ENCODE data around the gene ABI3BP.

The ABI3BP gene

GRCh38 chr3:100781301-100781700 is 211.9 kb downstream of the ABI3BP start:
- Histone ChIP-seq H3K4me1 (ENCODE audit: insufficient read depth, low read length) (no peaks in the 10 kb centered on the region), H3K27me3 (ENCODE audit: insufficient read depth, low read length) (no peaks in the 10 kb centered on the region), H3K9me3 (ENCODE audit: low read length) (no peaks in the 10 kb centered on the region)

GRCh38 chr3:100780071-100780622 is 213.1 kb downstream of the ABI3BP start:
- Histone ChIP-seq H2AFZ (ENCODE audit: low read depth, low read length) (no peak overlapping the region), H3K36me3 (ENCODE audit: insufficient read depth, low read length) (no peaks in the 10 kb centered on the region), H3K4me1 (ENCODE audit: insufficient read depth, low read length) (no peaks in the 10 kb centered on the region)

More at GRCh38 chr3:100781301-100781700, 211.9 kb downstream of the ABI3BP start:
- Histone ChIP-seq H3K36me3 (ENCODE audit: insufficient read depth, low read length) (no peaks in the 10 kb centered on the region), H2AFZ (ENCODE audit: low read depth, low read length) (no peak overlapping the region), H3K4me3 (ENCODE audit: low read length) (no peak overlapping the region)

GRCh38 chr3:100779480-100779879 is 213.7 kb downstream of the ABI3BP start:
- Histone ChIP-seq H3K4me1 (ENCODE audit: insufficient read depth, low read length) (no peaks in the 10 kb centered on the region), H3K27me3 (ENCODE audit: insufficient read depth, low read length) (no peaks in the 10 kb centered on the region), H3K9me3 (ENCODE audit: low read length) (no peaks in the 10 kb centered on the region), H2AFZ (ENCODE audit: low read depth, low read length) (no peak overlapping the region), H3K4me3 (ENCODE audit: low read length) (no peak overlapping the region), H3K36me3 (ENCODE audit: insufficient read depth, low read length) (no peaks in the 10 kb centered on the region)

More at GRCh38 chr3:100780071-100780622, 213.1 kb downstream of the ABI3BP start:
- Histone ChIP-seq H3K27me3 (ENCODE audit: insufficient read depth, low read length) (no peaks in the 10 kb centered on the region), H3K9me3 (ENCODE audit: low read length) (no peaks in the 10 kb centered on the region), H3K4me3 (ENCODE audit: low read length) (no peak overlapping the region)

GRCh38 chr3:100777271-100777670 is 215.9 kb downstream of the ABI3BP start:
- no peaks in the 10 kb centered on the region for H3K4me1 ChIP-seq (ENCODE audit: insufficient read depth, low read length)
- no peaks in the 10 kb centered on the region for H3K9me3 ChIP-seq (ENCODE audit: low read length)
- H3K36me3 ChIP-seq (ENCODE audit: insufficient read depth, low read length), result no peaks in the 10 kb centered on the region
- no peak overlapping the region for H3K4me3 ChIP-seq (ENCODE audit: low read length)
- no peak overlapping the region for H2AFZ ChIP-seq (ENCODE audit: low read depth, low read length)
- no peaks in the 10 kb centered on the region for H3K27me3 ChIP-seq (ENCODE audit: insufficient read depth, low read length)

GRCh38 chr3:100776746-100777145 is 216.5 kb downstream of the ABI3BP start:
- no peaks in the 10 kb centered on the region for H3K4me1 ChIP-seq (ENCODE audit: insufficient read depth, low read length)
- H3K9me3 ChIP-seq (ENCODE audit: low read length), result no peaks in the 10 kb centered on the region
- H3K27me3 ChIP-seq (ENCODE audit: insufficient read depth, low read length), result no peaks in the 10 kb centered on the region
- no peak overlapping the region for H3K4me3 ChIP-seq (ENCODE audit: low read length)
- H2AFZ ChIP-seq (ENCODE audit: low read depth, low read length), result no peak overlapping the region
- no peaks in the 10 kb centered on the region for H3K36me3 ChIP-seq (ENCODE audit: insufficient read depth, low read length)

- Histone ChIP-seq H2AFZ (ENCODE audit: low read depth, low read length) (no peak overlapping the region), H3K4me1 (ENCODE audit: insufficient read depth, low read length) (no peaks in the 10 kb centered on the region), H3K4me3 (ENCODE audit: low read length) (no peak overlapping the region), H3K9me3 (ENCODE audit: low read length) (no peaks in the 10 kb centered on the region), H3K36me3 (ENCODE audit: insufficient read depth, low read length) (no peaks in the 10 kb centered on the region), H3K27me3 (ENCODE audit: insufficient read depth, low read length) (no peaks in the 10 kb centered on the region)
Measured at GRCh38 chr3:100776097-100776729, 217.0 kb downstream of the ABI3BP start.

- Histone ChIP-seq H3K4me1 (ENCODE audit: insufficient read depth, low read length) (no peaks in the 10 kb centered on the region), H3K4me3 (ENCODE audit: low read length) (no peak overlapping the region), H3K9me3 (ENCODE audit: low read length) (no peaks in the 10 kb centered on the region), H3K27me3 (ENCODE audit: insufficient read depth, low read length) (no peaks in the 10 kb centered on the region), H2AFZ (ENCODE audit: low read depth, low read length) (no peak overlapping the region), H3K36me3 (ENCODE audit: insufficient read depth, low read length) (no peaks in the 10 kb centered on the region)
Measured at GRCh38 chr3:100775669-100776068, 217.6 kb downstream of the ABI3BP start.

GRCh38 chr3:100775226-100775625 is 218.0 kb downstream of the ABI3BP start:
- Histone ChIP-seq H3K4me1 (ENCODE audit: insufficient read depth, low read length) (no peaks in the 10 kb centered on the region), H3K36me3 (ENCODE audit: insufficient read depth, low read length) (no peaks in the 10 kb centered on the region), H3K9me3 (ENCODE audit: low read length) (no peaks in the 10 kb centered on the region), H3K4me3 (ENCODE audit: low read length) (no peak overlapping the region), H2AFZ (ENCODE audit: low read depth, low read length) (no peak overlapping the region), H3K27me3 (ENCODE audit: insufficient read depth, low read length) (no peaks in the 10 kb centered on the region)

GRCh38 chr3:100769693-100770092 is 223.5 kb downstream of the ABI3BP start:
- H3K9me3 ChIP-seq (ENCODE audit: low read length), result no peaks in the 10 kb centered on the region
- H3K36me3 ChIP-seq (ENCODE audit: insufficient read depth, low read length), result no peaks in the 10 kb centered on the region
- H2AFZ ChIP-seq (ENCODE audit: low read depth, low read length), result no peak overlapping the region
- no peaks in the 10 kb centered on the region for H3K27me3 ChIP-seq (ENCODE audit: insufficient read depth, low read length)
- no peak overlapping the region for H3K4me3 ChIP-seq (ENCODE audit: low read length)
- no peaks in the 10 kb centered on the region for H3K4me1 ChIP-seq (ENCODE audit: insufficient read depth, low read length)

- Histone ChIP-seq H3K27me3 (ENCODE audit: insufficient read depth, low read length) (no peaks in the 10 kb centered on the region), H2AFZ (ENCODE audit: low read depth, low read length) (no peak overlapping the region), H3K36me3 (ENCODE audit: insufficient read depth, low read length) (no peaks in the 10 kb centered on the region), H3K4me1 (ENCODE audit: insufficient read depth, low read length) (no peaks in the 10 kb centered on the region), H3K9me3 (ENCODE audit: low read length) (no peaks in the 10 kb centered on the region), H3K4me3 (ENCODE audit: low read length) (no peak overlapping the region)
Measured at GRCh38 chr3:100766069-100766468, 227.2 kb downstream of the ABI3BP start.

- H3K27me3 ChIP-seq (ENCODE audit: insufficient read depth, low read length), result no peaks in the 10 kb centered on the region
- H3K36me3 ChIP-seq (ENCODE audit: insufficient read depth, low read length), result no peaks in the 10 kb centered on the region
- no peaks in the 10 kb centered on the region for H3K4me1 ChIP-seq (ENCODE audit: insufficient read depth, low read length)
Measured at GRCh38 chr3:100765437-100765975, 227.7 kb downstream of the ABI3BP start.

GRCh38 chr3:100761951-100762350 is 231.3 kb downstream of the ABI3BP start:
- Histone ChIP-seq H3K36me3 (ENCODE audit: insufficient read depth, low read length) (no peaks in the 10 kb centered on the region), H3K4me3 (ENCODE audit: low read length) (no peak overlapping the region), H2AFZ (ENCODE audit: low read depth, low read length) (no peak overlapping the region), H3K4me1 (ENCODE audit: insufficient read depth, low read length) (no peaks in the 10 kb centered on the region), H3K27me3 (ENCODE audit: insufficient read depth, low read length) (no peaks in the 10 kb centered on the region), H3K9me3 (ENCODE audit: low read length) (no peaks in the 10 kb centered on the region)

More at GRCh38 chr3:100765437-100765975, 227.7 kb downstream of the ABI3BP start:
- Histone ChIP-seq H3K9me3 (ENCODE audit: low read length) (no peaks in the 10 kb centered on the region), H3K4me3 (ENCODE audit: low read length) (no peak overlapping the region), H2AFZ (ENCODE audit: low read depth, low read length) (no peak overlapping the region)

GRCh38 chr3:100761211-100761942 is 231.8 kb downstream of the ABI3BP start:
- Histone ChIP-seq H3K36me3 (ENCODE audit: insufficient read depth, low read length) (no peaks in the 10 kb centered on the region), H3K4me1 (ENCODE audit: insufficient read depth, low read length) (peaks cover 2% of the 10 kb centered on the region), H3K4me3 (ENCODE audit: low read length) (no peak overlapping the region), H3K9me3 (ENCODE audit: low read length) (no peaks in the 10 kb centered on the region), H2AFZ (ENCODE audit: low read depth, low read length) (no peak overlapping the region), H3K27me3 (ENCODE audit: insufficient read depth, low read length) (no peaks in the 10 kb centered on the region)

Measured in neuron (in vitro differentiated cells).